ENCODE results near the gene RAB1A. TPM values are rescaled to one million over a fixed set of nuclear protein-coding genes. Genes with fewer than 3 reads are reported as not detected.
"Not testable (repeated sequence)": the region's sequence is repeated elsewhere in the genome, so short reads cannot be mapped to it uniquely, and the experiment has no call there.

The RAB1A gene
- total RNA-seq, 4 donors from 2014 or later: 57.8 to 118 (median 84.7) TPM

- Histone ChIP-seq H3K27ac (no peak overlapping the region), H3K4me3 (no peak overlapping the region), H3K4me1 (no peaks in the 10 kb centered on the region), H3K9me3 (no peaks in the 10 kb centered on the region), H3K36me3 (no peaks in the 10 kb centered on the region), H3K27me3 (no peaks in the 10 kb centered on the region)
- no peak for DNase-seq
- TF ChIP-seq POLR2A (IDR thresholded peaks at IDR 0.05): no peak
- TF ChIP-seq CTCF (IDR thresholded peaks at IDR 0.05): no peak
Measured at GRCh38 chr2:65144571-65144970, 14.7 kb upstream of the RAB1A start.

DNA sequence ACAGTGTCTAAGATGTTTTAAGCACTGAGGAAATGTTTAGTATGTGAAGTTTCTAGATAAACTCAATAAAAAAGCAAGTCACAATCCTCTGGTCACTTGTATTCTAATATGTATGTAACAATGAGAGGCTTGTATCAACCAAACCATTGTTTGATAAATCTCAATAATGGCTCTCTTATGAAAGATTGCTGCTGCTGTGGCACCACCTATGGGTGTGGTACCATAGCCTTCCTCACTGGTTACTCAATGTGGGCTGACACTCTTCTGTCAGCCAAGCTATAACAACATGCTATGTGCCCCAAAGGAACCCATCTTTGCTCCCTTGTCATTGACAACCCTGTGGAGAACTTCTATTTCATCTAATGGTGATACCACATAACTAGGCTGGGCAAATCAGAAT lies 12.6 kb upstream of the RAB1A start:
- Histone ChIP-seq H3K4me1 (no peaks in the 10 kb centered on the region), H3K9me3 (no peaks in the 10 kb centered on the region), H3K4me3 (no peak overlapping the region), H3K36me3 (no peaks in the 10 kb centered on the region), H3K27ac (no peak overlapping the region), H3K27me3 (no peaks in the 10 kb centered on the region)
- peak in 1 of 3 donors; percentile 58 for DNase-seq
- TF ChIP-seq POLR2A (IDR thresholded peaks at IDR 0.05) (no peak), CTCF (IDR thresholded peaks at IDR 0.05) (peak in 3 of 6 experiments; percentile 54 to 64 (median 55))

GRCh38 chr2:65137197-65137775 lies 7.4 kb upstream of the RAB1A start:
- no peak for DNase-seq
- no peaks in the 10 kb centered on the region for H3K36me3 ChIP-seq
- TF ChIP-seq CTCF (IDR thresholded peaks at IDR 0.05): no peak
- TF ChIP-seq POLR2A (IDR thresholded peaks at IDR 0.05): no peak
- no peaks in the 10 kb centered on the region for H3K4me1 ChIP-seq
- H3K27me3 ChIP-seq: no peaks in the 10 kb centered on the region
- H3K27ac ChIP-seq: no peak overlapping the region
- no peak overlapping the region for H3K4me3 ChIP-seq
- H3K9me3 ChIP-seq: no peaks in the 10 kb centered on the region

- Histone ChIP-seq H3K4me1 (no peaks in the 10 kb centered on the region), H3K27me3 (no peaks in the 10 kb centered on the region), H3K27ac (no peak overlapping the region), H3K9me3 (no peaks in the 10 kb centered on the region), H3K4me3 (no peak overlapping the region), H3K36me3 (no peaks in the 10 kb centered on the region)
- no peak for TF ChIP-seq POLR2A (IDR thresholded peaks at IDR 0.05)
- DNase-seq: no peak
Measured at GRCh38 chr2:65136253-65136652, 6.3 kb upstream of the RAB1A start.

GRCh38 chr2:65134158-65134557 lies 4.3 kb upstream of the RAB1A start:
- Histone ChIP-seq H3K36me3 (no peaks in the 10 kb centered on the region), H3K4me3 (no peak overlapping the region), H3K9me3 (no peaks in the 10 kb centered on the region), H3K4me1 (no peaks in the 10 kb centered on the region), H3K27me3 (no peaks in the 10 kb centered on the region), H3K27ac (no peak overlapping the region)
- no peak for TF ChIP-seq CTCF (IDR thresholded peaks at IDR 0.05)
- no peak for TF ChIP-seq POLR2A (IDR thresholded peaks at IDR 0.05)
- DNase-seq: no peak

GRCh38 chr2:65133626-65134025 lies 3.7 kb upstream of the RAB1A start:
- no peaks in the 10 kb centered on the region for H3K9me3 ChIP-seq
- DNase-seq: no peak
- no peaks in the 10 kb centered on the region for H3K4me1 ChIP-seq
- no peaks in the 10 kb centered on the region for H3K36me3 ChIP-seq
- H3K27me3 ChIP-seq: no peaks in the 10 kb centered on the region
- TF ChIP-seq POLR2A (IDR thresholded peaks at IDR 0.05): no peak
- TF ChIP-seq CTCF (IDR thresholded peaks at IDR 0.05): no peak
- H3K4me3 ChIP-seq: no peak overlapping the region
- no peak overlapping the region for H3K27ac ChIP-seq

DNA sequence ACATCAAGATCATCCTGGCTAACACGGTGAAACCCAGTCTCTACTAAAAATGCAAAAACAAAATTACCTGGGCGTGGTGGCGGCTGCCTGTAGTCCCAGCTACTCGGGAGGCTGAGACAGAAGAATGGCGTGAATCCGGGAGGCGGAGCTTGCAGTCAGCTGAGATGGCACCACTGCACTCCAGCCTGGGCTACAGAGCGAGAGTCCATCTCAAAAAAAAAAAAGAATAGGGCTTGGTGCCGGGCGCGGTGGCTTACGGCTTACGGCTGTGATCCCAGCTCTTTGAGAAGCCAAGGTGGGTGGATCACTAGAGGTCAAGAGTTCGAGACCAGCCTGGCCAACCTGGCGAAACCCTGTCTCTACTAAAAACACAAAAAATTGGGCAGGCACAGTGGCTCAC lies 3.0 kb upstream of the RAB1A start:
- not testable (repeated sequence) for H3K27me3 ChIP-seq, H3K4me1 ChIP-seq, H3K4me3 ChIP-seq, H3K36me3 ChIP-seq, DNase-seq, H3K27ac ChIP-seq, H3K9me3 ChIP-seq
